ENCODE data around the gene ITPK1. TPM values are rescaled to one million over a fixed set of nuclear protein-coding genes. Genes with fewer than 3 reads are reported as not detected.

The ITPK1 gene
- total RNA-seq, 2 donors from 2014 or later: 53.8 to 85.0 TPM

DNA sequence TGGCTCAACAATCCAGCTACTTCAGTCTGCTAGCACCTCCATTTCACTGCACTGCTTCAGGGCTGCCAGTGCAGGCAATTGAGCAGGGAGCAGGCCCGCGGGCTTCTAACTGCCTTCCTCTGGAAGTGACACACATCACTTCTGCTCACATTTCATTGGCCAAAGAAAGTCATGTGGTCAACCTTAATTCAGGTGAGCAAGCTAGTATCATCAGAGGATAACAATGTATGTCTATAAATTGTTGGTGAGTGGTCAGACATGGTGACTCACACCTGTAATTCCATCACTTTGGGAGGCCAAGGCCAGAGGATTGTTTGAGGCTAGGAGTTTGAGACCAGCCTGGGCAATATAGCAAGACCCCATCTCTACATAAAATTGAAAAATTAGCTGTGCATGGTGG lies 215.1 kb downstream of the ITPK1 start:
- Histone ChIP-seq H3K27ac (no peak overlapping the region), H3K4me1 (ENCODE audit: control insufficient read depth in 1 of 2, low read depth in 2 of 2) (no peaks in the 10 kb centered on the region), H3K9me3 (no peaks in the 10 kb centered on the region), H3K4me3 (no peak overlapping the region), H3K36me3 (no peaks in the 10 kb centered on the region), H3K27me3 (replicated peaks; ENCODE audit: insufficient read depth) (no peaks in the 10 kb centered on the region)
- ATAC-seq (ENCODE audit: insufficient number of reproducible peaks, low FRiP score, low read depth) (no peak), DNase-seq (ENCODE audit: low spot score) (no peak)
- TF ChIP-seq, protein P1, sequence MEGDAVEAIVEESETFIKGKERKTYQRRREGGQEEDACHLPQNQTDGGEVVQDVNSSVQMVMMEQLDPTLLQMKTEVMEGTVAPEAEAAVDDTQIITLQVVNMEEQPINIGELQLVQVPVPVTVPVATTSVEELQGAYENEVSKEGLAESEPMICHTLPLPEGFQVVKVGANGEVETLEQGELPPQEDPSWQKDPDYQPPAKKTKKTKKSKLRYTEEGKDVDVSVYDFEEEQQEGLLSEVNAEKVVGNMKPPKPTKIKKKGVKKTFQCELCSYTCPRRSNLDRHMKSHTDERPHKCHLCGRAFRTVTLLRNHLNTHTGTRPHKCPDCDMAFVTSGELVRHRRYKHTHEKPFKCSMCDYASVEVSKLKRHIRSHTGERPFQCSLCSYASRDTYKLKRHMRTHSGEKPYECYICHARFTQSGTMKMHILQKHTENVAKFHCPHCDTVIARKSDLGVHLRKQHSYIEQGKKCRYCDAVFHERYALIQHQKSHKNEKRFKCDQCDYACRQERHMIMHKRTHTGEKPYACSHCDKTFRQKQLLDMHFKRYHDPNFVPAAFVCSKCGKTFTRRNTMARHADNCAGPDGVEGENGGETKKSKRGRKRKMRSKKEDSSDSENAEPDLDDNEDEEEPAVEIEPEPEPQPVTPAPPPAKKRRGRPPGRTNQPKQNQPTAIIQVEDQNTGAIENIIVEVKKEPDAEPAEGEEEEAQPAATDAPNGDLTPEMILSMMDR (IDR thresholded peaks at IDR 0.05): no peak

DNA sequence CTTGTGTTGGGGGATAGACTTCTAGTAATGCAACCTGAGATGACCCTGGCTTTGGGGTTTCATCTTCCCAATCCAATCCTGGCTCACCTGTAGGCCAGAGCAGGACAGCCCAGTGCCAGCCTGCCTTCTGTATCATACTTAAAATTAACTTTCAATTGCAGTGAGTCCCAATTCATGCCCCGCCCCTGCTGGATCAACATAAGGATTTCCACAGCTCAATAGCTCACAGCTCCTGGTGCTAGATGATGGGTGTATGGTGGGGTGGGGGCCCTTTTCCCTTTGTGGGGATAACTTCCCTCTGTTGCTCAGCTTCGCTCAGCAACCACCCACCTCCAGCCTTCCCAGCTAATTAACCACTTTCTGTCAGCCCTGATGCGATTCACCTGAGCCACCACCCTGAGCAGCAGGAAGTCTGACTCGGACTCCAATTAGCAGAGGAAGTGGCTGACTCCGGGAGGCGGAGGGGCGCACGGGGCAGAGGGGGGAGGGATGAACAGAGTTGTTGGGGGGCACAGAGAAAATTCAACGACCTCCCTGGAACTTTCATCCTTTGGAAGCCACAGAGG lies 217.1 kb downstream of the ITPK1 start:
- H3K4me1 ChIP-seq (ENCODE audit: control insufficient read depth in 1 of 2, low read depth in 2 of 2): no peaks in the 10 kb centered on the region
- no peak overlapping the region for H3K4me3 ChIP-seq
- TF ChIP-seq, protein P1 (IDR thresholded peaks at IDR 0.05): no peak
- H3K36me3 ChIP-seq: no peaks in the 10 kb centered on the region
- no peaks in the 10 kb centered on the region for H3K27me3 ChIP-seq (replicated peaks; ENCODE audit: insufficient read depth)
- H3K27ac ChIP-seq: no peak overlapping the region
- DNase-seq (ENCODE audit: low spot score): no peak
- no peaks in the 10 kb centered on the region for H3K9me3 ChIP-seq
- no peak for ATAC-seq (ENCODE audit: insufficient number of reproducible peaks, low FRiP score, low read depth)

DNA sequence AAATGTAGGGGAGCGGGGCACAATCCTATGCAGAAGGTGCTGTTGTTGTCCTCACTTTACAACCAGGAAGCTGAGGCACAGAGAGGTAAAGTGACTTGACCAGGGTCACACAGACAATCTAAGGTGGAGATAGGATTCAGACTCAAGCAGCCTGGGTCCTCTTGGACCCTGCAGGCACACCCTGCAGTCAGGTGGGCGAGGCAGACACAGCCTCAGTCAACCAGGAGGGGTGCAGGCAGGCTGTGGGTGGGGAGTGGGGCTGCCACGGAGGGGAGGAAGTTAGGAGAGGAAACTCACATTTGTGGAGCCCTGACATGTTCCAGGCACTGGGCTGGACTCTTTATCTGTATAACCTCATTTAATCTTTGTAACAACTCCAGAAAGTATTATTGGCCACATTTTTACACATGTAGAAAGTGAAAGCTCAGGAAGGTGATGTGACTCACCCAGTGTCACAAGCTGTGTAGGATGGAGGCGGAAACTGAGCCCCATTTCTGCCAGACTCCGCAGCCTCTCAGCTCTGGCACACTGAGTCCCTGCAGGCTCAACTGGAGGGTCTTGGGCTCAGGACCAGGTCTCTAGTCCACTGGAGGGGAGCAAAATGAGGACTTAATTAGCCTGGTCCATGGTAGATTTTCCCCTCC lies 217.7 kb downstream of the ITPK1 start:
- Histone ChIP-seq H3K36me3 (no peaks in the 10 kb centered on the region), H3K27me3 (replicated peaks; ENCODE audit: insufficient read depth) (no peaks in the 10 kb centered on the region), H3K27ac (no peak overlapping the region), H3K4me1 (ENCODE audit: control insufficient read depth in 1 of 2, low read depth in 2 of 2) (no peaks in the 10 kb centered on the region), H3K9me3 (peaks cover 2% of the 10 kb centered on the region), H3K4me3 (no peak overlapping the region)
- DNase-seq (ENCODE audit: low spot score): no peak
- TF ChIP-seq, protein P1 (IDR thresholded peaks at IDR 0.05): no peak
- ATAC-seq (ENCODE audit: insufficient number of reproducible peaks, low FRiP score, low read depth): no peak

DNA sequence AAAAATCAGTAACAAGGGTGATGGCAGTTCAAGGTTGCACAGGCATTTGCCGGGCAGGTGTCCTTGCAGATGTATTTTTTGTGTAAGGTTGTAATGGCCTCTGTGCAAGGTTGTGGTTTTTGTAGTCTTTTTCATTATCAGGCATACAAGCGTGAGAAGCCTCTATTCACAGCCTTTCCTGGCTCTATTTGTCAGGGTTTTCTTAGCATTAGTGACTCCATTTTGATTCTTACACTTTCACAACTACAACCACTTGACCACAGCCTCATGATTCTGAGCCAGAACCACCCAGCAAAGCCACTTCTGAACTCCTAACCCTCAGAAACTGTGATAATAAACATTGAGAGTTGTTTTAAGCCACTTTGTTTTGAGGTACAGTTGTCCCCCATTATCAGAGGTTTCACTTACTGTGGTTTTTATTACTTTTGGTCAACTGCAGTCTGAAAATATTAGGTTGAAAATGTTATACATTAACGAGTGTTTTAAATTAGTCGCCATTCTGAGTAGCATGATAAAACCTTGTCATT lies 220.3 kb downstream of the ITPK1 start:
- H3K27me3 ChIP-seq (replicated peaks; ENCODE audit: insufficient read depth): no peaks in the 10 kb centered on the region
- H3K27ac ChIP-seq: no peak overlapping the region
- no peak for DNase-seq (ENCODE audit: low spot score)
- H3K36me3 ChIP-seq: no peaks in the 10 kb centered on the region
- ATAC-seq (ENCODE audit: insufficient number of reproducible peaks, low FRiP score, low read depth): no peak
- TF ChIP-seq, protein P1 (IDR thresholded peaks at IDR 0.05): no peak
- no peaks in the 10 kb centered on the region for H3K4me1 ChIP-seq (ENCODE audit: control insufficient read depth in 1 of 2, low read depth in 2 of 2)
- H3K4me3 ChIP-seq: no peak overlapping the region
- peaks cover 7% of the 10 kb centered on the region for H3K9me3 ChIP-seq

DNA sequence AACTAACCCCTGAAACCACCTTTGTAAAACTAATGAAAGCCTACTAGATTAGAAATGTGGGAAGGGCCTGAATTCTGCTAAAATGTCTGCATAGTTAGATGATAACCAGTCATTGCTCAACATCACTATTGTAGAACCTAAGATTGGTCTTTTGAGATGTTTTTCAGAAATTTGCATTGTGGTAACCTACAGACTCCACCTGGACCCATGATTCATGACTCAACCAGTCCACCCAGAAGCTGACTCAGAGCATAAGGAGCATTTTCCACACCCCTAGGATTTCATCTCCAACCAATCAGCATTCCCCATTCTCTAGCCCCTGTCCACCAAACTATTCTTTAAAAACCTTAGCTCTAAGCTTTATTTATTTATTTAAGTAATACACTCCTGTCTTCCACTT lies 223.1 kb downstream of the ITPK1 start:
- H3K9me3 ChIP-seq: peaks cover 7% of the 10 kb centered on the region
- no peaks in the 10 kb centered on the region for H3K27me3 ChIP-seq (replicated peaks; ENCODE audit: insufficient read depth)
- TF ChIP-seq, protein P1 (IDR thresholded peaks at IDR 0.05): no peak
- H3K27ac ChIP-seq: no peak overlapping the region
- H3K36me3 ChIP-seq: no peaks in the 10 kb centered on the region
- ATAC-seq (ENCODE audit: insufficient number of reproducible peaks, low FRiP score, low read depth): no peak
- no peaks in the 10 kb centered on the region for H3K4me1 ChIP-seq (ENCODE audit: control insufficient read depth in 1 of 2, low read depth in 2 of 2)
- no peak overlapping the region for H3K4me3 ChIP-seq
- DNase-seq (ENCODE audit: low spot score): no peak
